Tibial nerve (tissue), 3 donors: Measurements from ENCODE around the gene IRF2BPL.

Experiments
- POLR2A ChIP-seq, 2 donors: fragments of 450-650 bp; IDR thresholded peaks; one replicate each; pipeline ENCODE4 v1.6.1; 2017; ENCODE audit warnings: antibody characterized with exemption in 2 of 2, mild to moderate bottlenecking in 2 of 2, moderate library complexity in 2 of 2
- TF ChIP-seq, protein P1 (sequence below), 5 experiments: fragments of 200-600 bp in 3 of 5; fragments of 450-650 bp in 2 of 5; sonication (generic) in 3 of 5; IDR thresholded peaks; one replicate each; pipeline ENCODE4 v1.5.1; 2016 to 2019; ENCODE audit warnings: antibody characterized with exemption in 5 of 5, mild to moderate bottlenecking in 3 of 5, moderate library complexity in 2 of 5

DNA sequence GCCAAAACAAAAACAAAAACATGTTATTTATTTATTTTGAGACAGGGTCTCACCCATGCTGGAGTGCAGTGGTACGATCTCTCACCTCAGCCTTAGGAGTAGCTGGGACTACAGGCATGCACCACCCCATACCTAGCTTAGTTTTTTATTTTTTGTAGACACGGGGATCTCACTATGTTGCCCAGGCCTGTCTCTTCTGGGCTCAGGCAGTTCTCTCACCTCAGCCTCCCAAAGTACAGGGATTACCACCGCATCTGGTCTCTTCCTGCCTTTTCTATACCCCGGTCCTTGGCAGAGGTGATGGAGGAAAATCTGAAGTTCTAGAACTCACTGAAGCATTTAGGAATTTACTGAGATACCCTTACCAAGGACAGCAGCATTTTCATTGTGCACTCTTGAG, 6.8 kb upstream of the IRF2BPL start:
- TF ChIP-seq, protein P1, sequence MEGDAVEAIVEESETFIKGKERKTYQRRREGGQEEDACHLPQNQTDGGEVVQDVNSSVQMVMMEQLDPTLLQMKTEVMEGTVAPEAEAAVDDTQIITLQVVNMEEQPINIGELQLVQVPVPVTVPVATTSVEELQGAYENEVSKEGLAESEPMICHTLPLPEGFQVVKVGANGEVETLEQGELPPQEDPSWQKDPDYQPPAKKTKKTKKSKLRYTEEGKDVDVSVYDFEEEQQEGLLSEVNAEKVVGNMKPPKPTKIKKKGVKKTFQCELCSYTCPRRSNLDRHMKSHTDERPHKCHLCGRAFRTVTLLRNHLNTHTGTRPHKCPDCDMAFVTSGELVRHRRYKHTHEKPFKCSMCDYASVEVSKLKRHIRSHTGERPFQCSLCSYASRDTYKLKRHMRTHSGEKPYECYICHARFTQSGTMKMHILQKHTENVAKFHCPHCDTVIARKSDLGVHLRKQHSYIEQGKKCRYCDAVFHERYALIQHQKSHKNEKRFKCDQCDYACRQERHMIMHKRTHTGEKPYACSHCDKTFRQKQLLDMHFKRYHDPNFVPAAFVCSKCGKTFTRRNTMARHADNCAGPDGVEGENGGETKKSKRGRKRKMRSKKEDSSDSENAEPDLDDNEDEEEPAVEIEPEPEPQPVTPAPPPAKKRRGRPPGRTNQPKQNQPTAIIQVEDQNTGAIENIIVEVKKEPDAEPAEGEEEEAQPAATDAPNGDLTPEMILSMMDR (IDR thresholded peaks at IDR 0.05) = no peak
- no peak for TF ChIP-seq POLR2A (IDR thresholded peaks at IDR 0.05)
